ENCODE data around the gene ZNF618.

- TF ChIP-seq POLR2AphosphoS5 (IDR thresholded peaks at IDR 0.05; ENCODE audit: low read depth) (no peak), EZH2 (IDR thresholded peaks at IDR 0.05; ENCODE audit: low read depth, unreplicated experiment) (no peak), CREB1 (CRISPR knock-in tag; IDR thresholded peaks at IDR 0.05; ENCODE audit: low read depth) (no peak), CTCF (conservative IDR thresholded peaks at IDR 0.05; ENCODE audit: low read depth in 2 of 2) (no peak), REST (IDR thresholded peaks at IDR 0.05; ENCODE audit: unreplicated experiment) (no peak), EZH2phosphoT487 (IDR thresholded peaks at IDR 0.05; ENCODE audit: unreplicated experiment) (no peak)
- TF ChIP-seq, protein P1, sequence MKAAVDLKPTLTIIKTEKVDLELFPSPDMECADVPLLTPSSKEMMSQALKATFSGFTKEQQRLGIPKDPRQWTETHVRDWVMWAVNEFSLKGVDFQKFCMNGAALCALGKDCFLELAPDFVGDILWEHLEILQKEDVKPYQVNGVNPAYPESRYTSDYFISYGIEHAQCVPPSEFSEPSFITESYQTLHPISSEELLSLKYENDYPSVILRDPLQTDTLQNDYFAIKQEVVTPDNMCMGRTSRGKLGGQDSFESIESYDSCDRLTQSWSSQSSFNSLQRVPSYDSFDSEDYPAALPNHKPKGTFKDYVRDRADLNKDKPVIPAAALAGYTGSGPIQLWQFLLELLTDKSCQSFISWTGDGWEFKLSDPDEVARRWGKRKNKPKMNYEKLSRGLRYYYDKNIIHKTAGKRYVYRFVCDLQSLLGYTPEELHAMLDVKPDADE (IDR thresholded peaks at IDR 0.05), result no peak
Measured at GRCh38 chr9:113962396-113962795, 86.3 kb downstream of the ZNF618 start.
